Stimulated activated CD8-positive, alpha-beta memory T cell treated with anti-CD3 and anti-CD28 coated beads, Interleukin-7, amount 100 ng/mL, for 4 hours (primary cell): Measurements from ENCODE around the gene TRMT61A.

Source experiments
- DNase-seq, 2 donors: peaks; one replicate each; pipeline ENCODE4 v3.0.0-alpha.2; 2020; ENCODE audit warnings: low read depth in 2 of 2

TRMT61A gene

GRCh38 chr14:103535081-103535890 lies 6.3 kb downstream of the TRMT61A start:
- no peak for DNase-seq

GRCh38 chr14:103535891-103536565 lies 7.0 kb downstream of the TRMT61A start:
- no peak for DNase-seq

- no peak for DNase-seq
Measured at GRCh38 chr14:103536693-103537092, 7.7 kb downstream of the TRMT61A start.

GRCh38 chr14:103537175-103537990 lies 8.4 kb downstream of the TRMT61A start:
- no peak for DNase-seq

- no peak for DNase-seq
Measured at GRCh38 chr14:103538291-103539055, 9.5 kb downstream of the TRMT61A start.

- no peak for DNase-seq
Measured at GRCh38 chr14:103539056-103539825, 10.2 kb downstream of the TRMT61A start.

- DNase-seq: no peak
Measured at GRCh38 chr14:103540821-103541708, 12.1 kb downstream of the TRMT61A start.

GRCh38 chr14:103541709-103542604 lies 13.0 kb downstream of the TRMT61A start:
- no peak for DNase-seq

- DNase-seq: no peak
Measured at GRCh38 chr14:103542605-103543088, 13.7 kb downstream of the TRMT61A start.

- no peak for DNase-seq
Measured at GRCh38 chr14:103543140-103543539, 14.1 kb downstream of the TRMT61A start.

- DNase-seq: no peak
Measured at GRCh38 chr14:103543721-103544387, 14.9 kb downstream of the TRMT61A start.

GRCh38 chr14:103544388-103545218 lies 15.6 kb downstream of the TRMT61A start:
- no peak for DNase-seq

GRCh38 chr14:103545219-103545914 lies 16.4 kb downstream of the TRMT61A start:
- no peak for DNase-seq

GRCh38 chr14:103545915-103546651 lies 17.1 kb downstream of the TRMT61A start:
- DNase-seq: no peak

GRCh38 chr14:103546652-103547454 lies 17.9 kb downstream of the TRMT61A start:
- peak; percentile 53 to 60 for DNase-seq
